HepG2 (cell line): ENCODE data around the gene SPACA6. TPM values are rescaled to one million over a fixed set of nuclear protein-coding genes. Genes with fewer than 3 reads are reported as not detected.

Experiments used
- ATAC-seq: fragments of 200-7000 bp; cut with Tn5 transposase; 3 replicates; pipeline ENCODE4 v1.9.1; 2020; ENCODE audit warnings: mild to moderate bottlenecking, moderate library complexity
- BruUV-seq: library from RNA; stranded (reverse); fragments of 400-500 nt; replicated peaks from 2 replicates; lab custom pipeline; 2021; lab: Mats Ljungman, UMichigan
- CTCF ChIA-PET: fragments of 300-600 bp; formaldehyde crosslinking; extraction: SDS; loops from one replicate; lab custom pipeline; 2021; ENCODE audit warnings: low total read pairs, inconsistent platforms, low intra/inter-chr PET ratio; lab: Yijun Ruan, JAX
- POLR2A ChIA-PET: fragments of 350-600 bp; sonication (Branson Sonifier 250); formaldehyde crosslinking; loops from one replicate; lab custom pipeline; 2020; ENCODE audit warnings: antibody characterized with exemption, inconsistent platforms; lab: Yijun Ruan, JAX
- DNase-seq: peaks from one replicate; pipeline ENCODE4 v3.0.0-alpha.2; 2015; ENCODE audit warnings: low spot score
- FAIRE-seq: peaks from 3 replicates; lab custom pipeline; 2011; peaks lifted over from hg19 to GRCh38; lab: Jason Lieb, UNC
- H2AFZ ChIP-seq: one replicate; pipeline ENCODE4 v1.6.1; 2011; ENCODE audit warnings: low read length, inconsistent platforms
- H3K27ac ChIP-seq: fragments of 300-600 bp; 3 replicates; pipeline ENCODE4 v1.8.0; 2011; ENCODE audit warnings: mixed run types, mild to moderate bottlenecking, mixed read lengths, low read length, inconsistent platforms; ENCODE audit not compliant: insufficient read depth; ENCODE audit errors: extremely low read length
- H3K27me3 ChIP-seq, 2 experiments: fragments of 200-600 bp in 1 of 2; 2 replicates in 1 of 2; 3 replicates in 1 of 2; pipeline versions ENCODE4 v1.6.0 to v1.8.0; 2011; ENCODE audit warnings: low read length in 2 of 2, mild to moderate bottlenecking in 2 of 2, moderate library complexity in 2 of 2, inconsistent platforms in 1 of 2; ENCODE audit not compliant: insufficient read depth in 2 of 2, control insufficient read depth in 1 of 2
- H3K36me3 ChIP-seq, 2 experiments: fragments of 200-600 bp in 1 of 2; replicated peaks in 1 of 2; 2 replicates in 1 of 2; 3 replicates in 1 of 2; pipeline versions ENCODE4 v1.5.1 to v1.8.0; 2011; ENCODE audit warnings: low read length in 2 of 2, inconsistent platforms in 1 of 2; ENCODE audit not compliant: insufficient read depth in 2 of 2, control insufficient read depth in 1 of 2
- H3K4me1 ChIP-seq: 2 replicates; pipeline ENCODE4 v1.5.1; 2012; ENCODE audit warnings: low read length, inconsistent platforms; ENCODE audit not compliant: insufficient read depth
- H3K4me2 ChIP-seq: 2 replicates; pipeline ENCODE4 v1.6.0; 2011; ENCODE audit warnings: low read depth, low read length, inconsistent platforms
- H3K4me3 ChIP-seq, 3 experiments: fragments of 200-600 bp in 1 of 3; sonication (generic), shearing (Covaris generic) in 1 of 3; replicated peaks in 1 of 3; 2 replicates each; pipeline ENCODE4 v1.5.1; 2011 to 2016; ENCODE audit warnings: low read length in 3 of 3, inconsistent platforms in 2 of 3, low read depth in 2 of 3, mild to moderate bottlenecking in 2 of 3, control low read depth in 1 of 3, mixed read lengths in 1 of 3; ENCODE audit not compliant: insufficient read depth in 1 of 3
- H3K79me2 ChIP-seq: one replicate; pipeline ENCODE4 v1.6.1; 2011; ENCODE audit warnings: low read length, inconsistent platforms; ENCODE audit not compliant: insufficient read depth
- H3K9ac ChIP-seq: 2 replicates; pipeline ENCODE4 v1.6.0; 2011; ENCODE audit warnings: mild to moderate bottlenecking, low read depth, low read length, inconsistent platforms; ENCODE audit not compliant: insufficient read depth
- H3K9me3 ChIP-seq: 2 replicates; pipeline ENCODE4 v1.5.1; 2012; ENCODE audit warnings: mild to moderate bottlenecking, low read length
- H4K20me1 ChIP-seq: 2 replicates; pipeline ENCODE4 v1.6.0; 2011; ENCODE audit warnings: inconsistent platforms, mild to moderate bottlenecking, low read length, moderate library complexity; ENCODE audit not compliant: insufficient read depth
- AGO2 ChIP-seq: fragments of 200-400 bp; formaldehyde crosslinking; optimal IDR thresholded peaks from 2 replicates; pipeline ENCODE3; 2017; ENCODE audit warnings: mild to moderate bottlenecking, low read depth, low read length, moderate library complexity
- BRD4 ChIP-seq: sonication (generic); formaldehyde crosslinking; IDR thresholded peaks from 2 replicates; pipeline ENCODE4 v1.4.0; 2020; ENCODE audit warnings: missing genetic modification reagents
- ERF ChIP-seq: IDR thresholded peaks from 2 replicates; pipeline ENCODE4 v1.6.1; 2018; ENCODE audit warnings: missing biosample characterization, missing genetic modification reagents
- HMG20B ChIP-seq: conservative IDR thresholded peaks from 2 replicates; pipeline ENCODE4 v1.6.1; 2016; ENCODE audit warnings: missing genetic modification reagents, missing compliant biosample characterization
- PRPF4 ChIP-seq: fragments of 200-400 bp; formaldehyde crosslinking; IDR thresholded peaks from 2 replicates; pipeline ENCODE4 v1.6.1; 2016; ENCODE audit warnings: low read length, low read depth; ENCODE audit not compliant: poor library complexity, severe bottlenecking
- SIN3A ChIP-seq: IDR thresholded peaks from 2 replicates; pipeline ENCODE4 v1.6.1; 2011; ENCODE audit warnings: low read depth, mild to moderate bottlenecking, control low read depth, low read length, borderline replicate concordance
- SMC3 ChIP-seq: IDR thresholded peaks from 2 replicates; pipeline ENCODE4 v1.6.1; 2011; ENCODE audit warnings: low read length, improper control_type of control experiment
- SOX13 ChIP-seq, 3 experiments: fragments of 450-650 bp in 1 of 3; sonication (generic) in 1 of 3; formaldehyde crosslinking in 1 of 3; IDR thresholded peaks in 2 of 3; conservative IDR thresholded peaks in 1 of 3; 2 replicates each; pipeline versions ENCODE4 v1.5.0 to v1.6.1; 2016 to 2020; ENCODE audit warnings: antibody characterized with exemption in 1 of 3, mild to moderate bottlenecking in 1 of 3, missing compliant biosample characterization in 1 of 3, missing genetic modification reagents in 1 of 3, moderate library complexity in 1 of 3
- TAF1 ChIP-seq: sonication (generic); formaldehyde crosslinking; IDR thresholded peaks from 2 replicates; pipeline ENCODE4 v1.4.0; 2020; ENCODE audit warnings: missing genetic modification reagents
- ZBTB39 ChIP-seq: sonication (generic); formaldehyde crosslinking; IDR thresholded peaks from 2 replicates; pipeline ENCODE4 v1.5.0; 2020; ENCODE audit warnings: missing genetic modification reagents
- ZNF205 ChIP-seq: IDR thresholded peaks from 2 replicates; pipeline ENCODE4 v1.6.1; 2018; ENCODE audit warnings: missing biosample characterization, missing genetic modification reagents
- ZNF296 ChIP-seq: sonication (generic); formaldehyde crosslinking; conservative IDR thresholded peaks from 2 replicates; pipeline ENCODE4 v1.5.0; 2020; ENCODE audit warnings: mild to moderate bottlenecking, missing genetic modification reagents
- ZNF652 ChIP-seq: IDR thresholded peaks from 2 replicates; pipeline ENCODE4 v1.6.1; 2016; ENCODE audit warnings: low read depth, borderline replicate concordance
- WGBS: methylation state at CpG from one replicate; pipeline ENCODE4 v1.1.6; 2017; ENCODE audit warnings: low lambda C conversion rate; 5-methylcytosine and 5-hydroxymethylcytosine counted together
- in situ Hi-C: cut with HindIII; loops from 2 replicates; pipeline ENCODE4 v1.10.0; 2017; ENCODE audit warnings: low pct_unique_long_range_greater_than_20kb; ENCODE audit not compliant: extremely low pct_ligation_motif_present
- intact Hi-C: fragments of 100-400 bp; cut with micrococcal nuclease; formaldehyde crosslinking; loops from one replicate; pipeline ENCODE4 v1.10.0; 2022; ENCODE audit not compliant: unreplicated experiment
- polyA plus RNA-seq, 8 experiments: library from polyadenylated mRNA; depleted of rRNA in 3 of 8; stranded (reverse) in 7 of 8; unstranded in 1 of 8; fragments of >200 nt; fragmentation: Illumina TruSeq in 4 of 8; extraction: Trizol in 4 of 8; gene quantifications; 2 replicates each; pipeline versions ENCODE4 v1.2.1 to v1.2.3, GENCODE V29; 2011 to 2016; ENCODE audit warnings: low read depth in 4 of 8, missing spikeins in 1 of 8, mixed read lengths in 1 of 8; ENCODE audit not compliant: insufficient read depth in 1 of 8
- total RNA-seq, 5 experiments: library from RNA; depleted of rRNA; stranded (reverse); fragments of >200 nt; fragmentation: Illumina TruSeq; extraction: Trizol; gene quantifications; 2 replicates each; pipeline ENCODE4 v1.2.3, GENCODE V29; 2016; ENCODE audit warnings: low read depth in 1 of 5
- TF ChIP-seq, protein P1 (sequence below): sonication (generic); formaldehyde crosslinking; IDR thresholded peaks from 2 replicates; pipeline ENCODE4 v1.5.0; 2020; ENCODE audit warnings: mild to moderate bottlenecking, missing genetic modification reagents, moderate library complexity

Gene SPACA6
- total and polyA plus RNA-seq, 2 of the 13 experiments (the other 11 are each of a cell fraction or from before 2014, with no cell fraction given): 1.4 to 2.2 TPM

GRCh38 chr19:51711702-51712101 is 18.6 kb downstream of the SPACA6 start (continued):
- TF ChIP-seq ZBTB39 (CRISPR knock-in tag): no peak
- TF ChIP-seq SIN3A: no peak
- TF ChIP-seq SOX13 (IDR thresholded peaks at IDR 0.05): no peak
- no peak for TF ChIP-seq SOX13 (CRISPR knock-in tag; conservative IDR thresholded peaks at IDR 0.05 in 1 of 2, IDR thresholded peaks at IDR 0.05 in 1 of 2)
- no peak for TF ChIP-seq AGO2
- TF ChIP-seq TAF1 (CRISPR knock-in tag): no peak

- no peak for DNase-seq
Measured at GRCh38 chr19:51712461-51713081, 19.4 kb downstream of the SPACA6 start.

More at GRCh38 chr19:51712461-51713081, 19.4 kb downstream of the SPACA6 start:
- WGBS: 42% methylated on average over 9 of the region's 9 CpGs
- Histone ChIP-seq H3K79me2 (no peaks in the 10 kb centered on the region), H3K27me3 (no peaks in the 10 kb centered on the region), H3K4me3 (no peak overlapping the region), H3K9ac (no peak overlapping the region), H3K27ac (no peak overlapping the region), H3K36me3 (no peaks in the 10 kb centered on the region)
- ATAC-seq: peak; percentile 50
- intact Hi-C loops: no loop called here
- ChIA-PET POLR2A (no interaction called here), CTCF (no interaction called here)
- in situ Hi-C loops: no loop called here
- TF ChIP-seq ZNF296 (CRISPR knock-in tag) (no peak), PRPF4 (no peak), ZNF205 (CRISPR knock-in tag) (no peak), ERF (CRISPR knock-in tag) (no peak), BRD4 (no peak), SMC3 (peak; percentile 39), ZNF652 (CRISPR knock-in tag) (peak; percentile 71; the same call in 1 of the 2 replicates), HMG20B (CRISPR knock-in tag) (no peak)
- TF ChIP-seq, protein P1, sequence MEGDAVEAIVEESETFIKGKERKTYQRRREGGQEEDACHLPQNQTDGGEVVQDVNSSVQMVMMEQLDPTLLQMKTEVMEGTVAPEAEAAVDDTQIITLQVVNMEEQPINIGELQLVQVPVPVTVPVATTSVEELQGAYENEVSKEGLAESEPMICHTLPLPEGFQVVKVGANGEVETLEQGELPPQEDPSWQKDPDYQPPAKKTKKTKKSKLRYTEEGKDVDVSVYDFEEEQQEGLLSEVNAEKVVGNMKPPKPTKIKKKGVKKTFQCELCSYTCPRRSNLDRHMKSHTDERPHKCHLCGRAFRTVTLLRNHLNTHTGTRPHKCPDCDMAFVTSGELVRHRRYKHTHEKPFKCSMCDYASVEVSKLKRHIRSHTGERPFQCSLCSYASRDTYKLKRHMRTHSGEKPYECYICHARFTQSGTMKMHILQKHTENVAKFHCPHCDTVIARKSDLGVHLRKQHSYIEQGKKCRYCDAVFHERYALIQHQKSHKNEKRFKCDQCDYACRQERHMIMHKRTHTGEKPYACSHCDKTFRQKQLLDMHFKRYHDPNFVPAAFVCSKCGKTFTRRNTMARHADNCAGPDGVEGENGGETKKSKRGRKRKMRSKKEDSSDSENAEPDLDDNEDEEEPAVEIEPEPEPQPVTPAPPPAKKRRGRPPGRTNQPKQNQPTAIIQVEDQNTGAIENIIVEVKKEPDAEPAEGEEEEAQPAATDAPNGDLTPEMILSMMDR (CRISPR knock-in tag): peak; percentile 17; the same call in 1 of the 2 replicates
- TF ChIP-seq, all 625 proteins: peak for 3
- Histone ChIP-seq H3K4me2 (no peak overlapping the region), H2AFZ (no peak overlapping the region), H4K20me1 (no peaks in the 10 kb centered on the region), H3K9me3 (no peaks in the 10 kb centered on the region), H3K4me1 (no peaks in the 10 kb centered on the region)
- FAIRE-seq: no peak
- BruUV-seq: no TSS peak
